K562 (cell line): ENCODE results near the gene CSNK1G1. TPM values are rescaled to one million over a fixed set of nuclear protein-coding genes. Genes with fewer than 3 reads are reported as not detected.

ENCODE experiments used
- BRD4 ChIP-seq: fragments of 200-600 bp; sonication (generic); IDR thresholded peaks from 2 replicates; pipeline ENCODE4 v1.6.1; 2017; ENCODE audit warnings: inconsistent platforms
- MXI1 ChIP-seq: IDR thresholded peaks from 2 replicates; pipeline ENCODE4 v1.6.1; 2011; ENCODE audit warnings: low read depth, mild to moderate bottlenecking, improper control_type of control experiment, low read length
- RBM22 ChIP-seq: fragments of 200-400 bp; formaldehyde crosslinking; IDR thresholded peaks from 2 replicates; pipeline ENCODE4 v1.6.1; 2018; ENCODE audit warnings: low read length, low read depth; ENCODE audit not compliant: poor library complexity, severe bottlenecking
- RFX1 ChIP-seq: fragments of 450-650 bp; IDR thresholded peaks from 2 replicates; pipeline ENCODE4 v1.6.1; 2016; ENCODE audit warnings: mild to moderate bottlenecking, moderate library complexity
- ZNF583 ChIP-seq: fragments of 250-450 bp; sonication (Bioruptor Pico); IDR thresholded peaks from 2 replicates; pipeline ENCODE4 v1.4.0; 2020
- polyA plus RNA-seq, 8 experiments: library from polyadenylated mRNA; depleted of rRNA in 4 of 8; stranded (reverse) in 5 of 8; unstranded in 3 of 8; fragments of >200 nt; fragmentation: Nextera tagmentation in 2 of 8; fragmentation: Illumina TruSeq in 1 of 8; extraction: Ambion mirVana in 2 of 8; extraction: Trizol in 1 of 8; gene quantifications; 2 replicates each; pipeline versions ENCODE4 v1.2.1 to v1.2.3, GENCODE V29; 2011 to 2014; ENCODE audit warnings: inconsistent platforms in 1 of 8, missing spikeins in 1 of 8
- total RNA-seq, 7 experiments: library from RNA; depleted of rRNA in 6 of 7; stranded (reverse); fragments of >200 nt in 6 of 7; fragmentation: Illumina TruSeq in 2 of 7; extraction: Trizol in 2 of 7; gene quantifications; 2 replicates each; pipeline versions ENCODE4 v1.2.1 to v1.2.3, GENCODE V29; 2011 to 2021; ENCODE audit warnings: low replicate concordance in 1 of 7
- TF ChIP-seq, protein P1 (sequence below), 2 experiments: fragments of 450-650 bp in 1 of 2; sonication (generic) in 1 of 2; formaldehyde crosslinking in 1 of 2; IDR thresholded peaks; 2 replicates each; pipeline versions ENCODE4 v1.7.1 to v1.9.0; 2016 to 2022; ENCODE audit warnings: inconsistent platforms in 1 of 2, mild to moderate bottlenecking in 1 of 2, missing genetic modification reagents in 1 of 2
- TF ChIP-seq, protein P2 (sequence below): fragments of 450-650 bp; IDR thresholded peaks from 2 replicates; pipeline ENCODE4 v1.6.1; 2016; ENCODE audit warnings: missing biosample characterization, missing genetic modification characterization
- TF ChIP-seq, protein P3 (sequence below): IDR thresholded peaks from 3 replicates; pipeline ENCODE4 v1.6.1; 2011; ENCODE audit warnings: borderline replicate concordance, mild to moderate bottlenecking, moderate library complexity; ENCODE audit not compliant: insufficient read length; ENCODE audit errors: extremely low read depth

The CSNK1G1 gene
- total and polyA plus RNA-seq, 9 of the 15 experiments (the other 6 are each of a cell fraction or from before 2014, with no cell fraction given): 4.5 to 18.5 (median 9.5) TPM

DNA sequence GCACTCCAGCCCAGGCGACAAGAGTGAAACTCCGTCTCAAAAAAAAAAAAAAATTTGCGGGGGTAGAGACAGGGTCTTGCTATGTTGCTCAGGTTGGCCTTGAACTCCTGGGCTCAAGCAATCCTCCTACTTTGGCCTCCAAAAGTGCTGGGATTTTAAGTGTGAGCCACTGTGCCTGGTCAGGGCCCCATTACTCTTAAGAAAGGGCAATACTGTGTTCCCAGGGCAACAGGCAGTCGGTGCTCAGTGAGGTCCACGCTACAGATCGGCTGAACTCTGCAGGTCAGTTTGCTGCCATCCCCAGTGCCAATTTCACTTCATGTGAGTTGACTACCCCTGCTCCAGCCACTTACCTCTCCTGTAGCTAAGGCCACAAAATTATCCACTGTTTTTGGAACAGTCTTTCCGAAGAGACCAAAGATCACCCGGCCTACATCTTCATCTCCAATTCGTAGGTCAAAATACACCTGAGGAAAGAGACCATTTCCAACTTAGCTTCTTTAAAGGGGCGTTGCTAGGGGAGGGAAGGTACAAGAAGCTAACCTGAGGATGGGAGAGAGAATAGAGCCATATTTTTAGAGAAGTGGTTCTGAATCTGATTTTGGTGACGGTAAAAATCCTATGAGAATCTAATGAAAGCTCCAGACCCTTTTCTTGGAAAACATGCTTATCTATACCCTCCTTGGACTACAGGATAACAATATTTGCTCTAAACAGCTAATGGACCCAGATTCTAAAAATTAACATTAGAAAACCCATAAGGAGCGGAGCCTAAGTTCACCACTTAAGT is 194.1 kb downstream of the CSNK1G1 start (continued):
- TF ChIP-seq, protein P1, sequence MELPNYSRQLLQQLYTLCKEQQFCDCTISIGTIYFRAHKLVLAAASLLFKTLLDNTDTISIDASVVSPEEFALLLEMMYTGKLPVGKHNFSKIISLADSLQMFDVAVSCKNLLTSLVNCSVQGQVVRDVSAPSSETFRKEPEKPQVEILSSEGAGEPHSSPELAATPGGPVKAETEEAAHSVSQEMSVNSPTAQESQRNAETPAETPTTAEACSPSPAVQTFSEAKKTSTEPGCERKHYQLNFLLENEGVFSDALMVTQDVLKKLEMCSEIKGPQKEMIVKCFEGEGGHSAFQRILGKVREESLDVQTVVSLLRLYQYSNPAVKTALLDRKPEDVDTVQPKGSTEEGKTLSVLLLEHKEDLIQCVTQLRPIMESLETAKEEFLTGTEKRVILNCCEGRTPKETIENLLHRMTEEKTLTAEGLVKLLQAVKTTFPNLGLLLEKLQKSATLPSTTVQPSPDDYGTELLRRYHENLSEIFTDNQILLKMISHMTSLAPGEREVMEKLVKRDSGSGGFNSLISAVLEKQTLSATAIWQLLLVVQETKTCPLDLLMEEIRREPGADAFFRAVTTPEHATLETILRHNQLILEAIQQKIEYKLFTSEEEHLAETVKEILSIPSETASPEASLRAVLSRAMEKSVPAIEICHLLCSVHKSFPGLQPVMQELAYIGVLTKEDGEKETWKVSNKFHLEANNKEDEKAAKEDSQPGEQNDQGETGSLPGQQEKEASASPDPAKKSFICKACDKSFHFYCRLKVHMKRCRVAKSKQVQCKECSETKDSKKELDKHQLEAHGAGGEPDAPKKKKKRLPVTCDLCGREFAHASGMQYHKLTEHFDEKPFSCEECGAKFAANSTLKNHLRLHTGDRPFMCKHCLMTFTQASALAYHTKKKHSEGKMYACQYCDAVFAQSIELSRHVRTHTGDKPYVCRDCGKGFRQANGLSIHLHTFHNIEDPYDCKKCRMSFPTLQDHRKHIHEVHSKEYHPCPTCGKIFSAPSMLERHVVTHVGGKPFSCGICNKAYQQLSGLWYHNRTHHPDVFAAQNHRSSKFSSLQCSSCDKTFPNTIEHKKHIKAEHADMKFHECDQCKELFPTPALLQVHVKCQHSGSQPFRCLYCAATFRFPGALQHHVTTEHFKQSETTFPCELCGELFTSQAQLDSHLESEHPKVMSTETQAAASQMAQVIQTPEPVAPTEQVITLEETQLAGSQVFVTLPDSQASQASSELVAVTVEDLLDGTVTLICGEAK (IDR thresholded peaks at IDR 0.05): peak; percentile 62
- TF ChIP-seq, protein P1 (CRISPR knock-in tag; IDR thresholded peaks at IDR 0.05): no peak
- TF ChIP-seq, protein P2, sequence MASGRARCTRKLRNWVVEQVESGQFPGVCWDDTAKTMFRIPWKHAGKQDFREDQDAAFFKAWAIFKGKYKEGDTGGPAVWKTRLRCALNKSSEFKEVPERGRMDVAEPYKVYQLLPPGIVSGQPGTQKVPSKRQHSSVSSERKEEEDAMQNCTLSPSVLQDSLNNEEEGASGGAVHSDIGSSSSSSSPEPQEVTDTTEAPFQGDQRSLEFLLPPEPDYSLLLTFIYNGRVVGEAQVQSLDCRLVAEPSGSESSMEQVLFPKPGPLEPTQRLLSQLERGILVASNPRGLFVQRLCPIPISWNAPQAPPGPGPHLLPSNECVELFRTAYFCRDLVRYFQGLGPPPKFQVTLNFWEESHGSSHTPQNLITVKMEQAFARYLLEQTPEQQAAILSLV (tag): no peak
- no peak for TF ChIP-seq ZNF583 (CRISPR knock-in tag)
- peak; percentile 23; the same call in 1 of the 2 replicates for TF ChIP-seq BRD4
- peak; percentile 67 for TF ChIP-seq RFX1
- TF ChIP-seq MXI1: no peak
- TF ChIP-seq, protein P3, sequence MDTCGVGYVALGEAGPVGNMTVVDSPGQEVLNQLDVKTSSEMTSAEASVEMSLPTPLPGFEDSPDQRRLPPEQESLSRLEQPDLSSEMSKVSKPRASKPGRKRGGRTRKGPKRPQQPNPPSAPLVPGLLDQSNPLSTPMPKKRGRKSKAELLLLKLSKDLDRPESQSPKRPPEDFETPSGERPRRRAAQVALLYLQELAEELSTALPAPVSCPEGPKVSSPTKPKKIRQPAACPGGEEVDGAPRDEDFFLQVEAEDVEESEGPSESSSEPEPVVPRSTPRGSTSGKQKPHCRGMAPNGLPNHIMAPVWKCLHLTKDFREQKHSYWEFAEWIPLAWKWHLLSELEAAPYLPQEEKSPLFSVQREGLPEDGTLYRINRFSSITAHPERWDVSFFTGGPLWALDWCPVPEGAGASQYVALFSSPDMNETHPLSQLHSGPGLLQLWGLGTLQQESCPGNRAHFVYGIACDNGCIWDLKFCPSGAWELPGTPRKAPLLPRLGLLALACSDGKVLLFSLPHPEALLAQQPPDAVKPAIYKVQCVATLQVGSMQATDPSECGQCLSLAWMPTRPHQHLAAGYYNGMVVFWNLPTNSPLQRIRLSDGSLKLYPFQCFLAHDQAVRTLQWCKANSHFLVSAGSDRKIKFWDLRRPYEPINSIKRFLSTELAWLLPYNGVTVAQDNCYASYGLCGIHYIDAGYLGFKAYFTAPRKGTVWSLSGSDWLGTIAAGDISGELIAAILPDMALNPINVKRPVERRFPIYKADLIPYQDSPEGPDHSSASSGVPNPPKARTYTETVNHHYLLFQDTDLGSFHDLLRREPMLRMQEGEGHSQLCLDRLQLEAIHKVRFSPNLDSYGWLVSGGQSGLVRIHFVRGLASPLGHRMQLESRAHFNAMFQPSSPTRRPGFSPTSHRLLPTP: no peak
- TF ChIP-seq RBM22: no peak
